K562 (cell line): ENCODE results near the gene PKDCC. TPM values are rescaled to one million over a fixed set of nuclear protein-coding genes. Genes with fewer than 3 reads are reported as not detected.

Experiments used
- AFF4 ChIP-seq: sonication (generic); formaldehyde crosslinking; IDR thresholded peaks from 2 replicates; pipeline ENCODE4 v1.8.0; 2023; ENCODE audit warnings: mild to moderate bottlenecking, missing genetic modification reagents
- MTA1 ChIP-seq: fragments of 450-650 bp; IDR thresholded peaks from 2 replicates; pipeline ENCODE4 v1.6.1; 2017; ENCODE audit warnings: borderline replicate concordance
- PHB ChIP-seq: fragments of 250-450 bp; sonication (Bioruptor Pico); IDR thresholded peaks from 2 replicates; pipeline ENCODE4 v1.5.0; 2021
- ZNF699 ChIP-seq: fragments of 250-450 bp; sonication (Bioruptor Pico); IDR thresholded peaks from 2 replicates; pipeline ENCODE4 v1.8.0; 2021; ENCODE audit warnings: mild to moderate bottlenecking, moderate library complexity; ENCODE audit not compliant: insufficient replicate concordance
- polyA plus RNA-seq, 8 experiments: library from polyadenylated mRNA; depleted of rRNA in 4 of 8; stranded (reverse) in 5 of 8; unstranded in 3 of 8; fragments of >200 nt; fragmentation: Nextera tagmentation in 2 of 8; fragmentation: Illumina TruSeq in 1 of 8; extraction: Ambion mirVana in 2 of 8; extraction: Trizol in 1 of 8; gene quantifications; 2 replicates each; pipeline versions ENCODE4 v1.2.1 to v1.2.3, GENCODE V29; 2011 to 2014; ENCODE audit warnings: inconsistent platforms in 1 of 8, missing spikeins in 1 of 8
- total RNA-seq, 7 experiments: library from RNA; depleted of rRNA in 6 of 7; stranded (reverse); fragments of >200 nt in 6 of 7; fragmentation: Illumina TruSeq in 2 of 7; extraction: Trizol in 2 of 7; gene quantifications; 2 replicates each; pipeline versions ENCODE4 v1.2.1 to v1.2.3, GENCODE V29; 2011 to 2021; ENCODE audit warnings: low replicate concordance in 1 of 7
- TF ChIP-seq, protein P1 (sequence below): fragments of 450-650 bp; IDR thresholded peaks from 2 replicates; pipeline ENCODE4 v1.6.1; 2016; ENCODE audit warnings: mild to moderate bottlenecking, moderate library complexity

Gene PKDCC
- total and polyA plus RNA-seq, 9 of the 15 experiments (the other 6 are each of a cell fraction or from before 2014, with no cell fraction given): 0.62 to 14.8 (median 1.3) TPM; not detected in 2

- TF ChIP-seq AFF4 (CRISPR knock-in tag) (no peak), MTA1 (no peak), PHB (CRISPR knock-in tag) (no peak), ZNF699 (CRISPR knock-in tag) (no peak)
- TF ChIP-seq, protein P1, sequence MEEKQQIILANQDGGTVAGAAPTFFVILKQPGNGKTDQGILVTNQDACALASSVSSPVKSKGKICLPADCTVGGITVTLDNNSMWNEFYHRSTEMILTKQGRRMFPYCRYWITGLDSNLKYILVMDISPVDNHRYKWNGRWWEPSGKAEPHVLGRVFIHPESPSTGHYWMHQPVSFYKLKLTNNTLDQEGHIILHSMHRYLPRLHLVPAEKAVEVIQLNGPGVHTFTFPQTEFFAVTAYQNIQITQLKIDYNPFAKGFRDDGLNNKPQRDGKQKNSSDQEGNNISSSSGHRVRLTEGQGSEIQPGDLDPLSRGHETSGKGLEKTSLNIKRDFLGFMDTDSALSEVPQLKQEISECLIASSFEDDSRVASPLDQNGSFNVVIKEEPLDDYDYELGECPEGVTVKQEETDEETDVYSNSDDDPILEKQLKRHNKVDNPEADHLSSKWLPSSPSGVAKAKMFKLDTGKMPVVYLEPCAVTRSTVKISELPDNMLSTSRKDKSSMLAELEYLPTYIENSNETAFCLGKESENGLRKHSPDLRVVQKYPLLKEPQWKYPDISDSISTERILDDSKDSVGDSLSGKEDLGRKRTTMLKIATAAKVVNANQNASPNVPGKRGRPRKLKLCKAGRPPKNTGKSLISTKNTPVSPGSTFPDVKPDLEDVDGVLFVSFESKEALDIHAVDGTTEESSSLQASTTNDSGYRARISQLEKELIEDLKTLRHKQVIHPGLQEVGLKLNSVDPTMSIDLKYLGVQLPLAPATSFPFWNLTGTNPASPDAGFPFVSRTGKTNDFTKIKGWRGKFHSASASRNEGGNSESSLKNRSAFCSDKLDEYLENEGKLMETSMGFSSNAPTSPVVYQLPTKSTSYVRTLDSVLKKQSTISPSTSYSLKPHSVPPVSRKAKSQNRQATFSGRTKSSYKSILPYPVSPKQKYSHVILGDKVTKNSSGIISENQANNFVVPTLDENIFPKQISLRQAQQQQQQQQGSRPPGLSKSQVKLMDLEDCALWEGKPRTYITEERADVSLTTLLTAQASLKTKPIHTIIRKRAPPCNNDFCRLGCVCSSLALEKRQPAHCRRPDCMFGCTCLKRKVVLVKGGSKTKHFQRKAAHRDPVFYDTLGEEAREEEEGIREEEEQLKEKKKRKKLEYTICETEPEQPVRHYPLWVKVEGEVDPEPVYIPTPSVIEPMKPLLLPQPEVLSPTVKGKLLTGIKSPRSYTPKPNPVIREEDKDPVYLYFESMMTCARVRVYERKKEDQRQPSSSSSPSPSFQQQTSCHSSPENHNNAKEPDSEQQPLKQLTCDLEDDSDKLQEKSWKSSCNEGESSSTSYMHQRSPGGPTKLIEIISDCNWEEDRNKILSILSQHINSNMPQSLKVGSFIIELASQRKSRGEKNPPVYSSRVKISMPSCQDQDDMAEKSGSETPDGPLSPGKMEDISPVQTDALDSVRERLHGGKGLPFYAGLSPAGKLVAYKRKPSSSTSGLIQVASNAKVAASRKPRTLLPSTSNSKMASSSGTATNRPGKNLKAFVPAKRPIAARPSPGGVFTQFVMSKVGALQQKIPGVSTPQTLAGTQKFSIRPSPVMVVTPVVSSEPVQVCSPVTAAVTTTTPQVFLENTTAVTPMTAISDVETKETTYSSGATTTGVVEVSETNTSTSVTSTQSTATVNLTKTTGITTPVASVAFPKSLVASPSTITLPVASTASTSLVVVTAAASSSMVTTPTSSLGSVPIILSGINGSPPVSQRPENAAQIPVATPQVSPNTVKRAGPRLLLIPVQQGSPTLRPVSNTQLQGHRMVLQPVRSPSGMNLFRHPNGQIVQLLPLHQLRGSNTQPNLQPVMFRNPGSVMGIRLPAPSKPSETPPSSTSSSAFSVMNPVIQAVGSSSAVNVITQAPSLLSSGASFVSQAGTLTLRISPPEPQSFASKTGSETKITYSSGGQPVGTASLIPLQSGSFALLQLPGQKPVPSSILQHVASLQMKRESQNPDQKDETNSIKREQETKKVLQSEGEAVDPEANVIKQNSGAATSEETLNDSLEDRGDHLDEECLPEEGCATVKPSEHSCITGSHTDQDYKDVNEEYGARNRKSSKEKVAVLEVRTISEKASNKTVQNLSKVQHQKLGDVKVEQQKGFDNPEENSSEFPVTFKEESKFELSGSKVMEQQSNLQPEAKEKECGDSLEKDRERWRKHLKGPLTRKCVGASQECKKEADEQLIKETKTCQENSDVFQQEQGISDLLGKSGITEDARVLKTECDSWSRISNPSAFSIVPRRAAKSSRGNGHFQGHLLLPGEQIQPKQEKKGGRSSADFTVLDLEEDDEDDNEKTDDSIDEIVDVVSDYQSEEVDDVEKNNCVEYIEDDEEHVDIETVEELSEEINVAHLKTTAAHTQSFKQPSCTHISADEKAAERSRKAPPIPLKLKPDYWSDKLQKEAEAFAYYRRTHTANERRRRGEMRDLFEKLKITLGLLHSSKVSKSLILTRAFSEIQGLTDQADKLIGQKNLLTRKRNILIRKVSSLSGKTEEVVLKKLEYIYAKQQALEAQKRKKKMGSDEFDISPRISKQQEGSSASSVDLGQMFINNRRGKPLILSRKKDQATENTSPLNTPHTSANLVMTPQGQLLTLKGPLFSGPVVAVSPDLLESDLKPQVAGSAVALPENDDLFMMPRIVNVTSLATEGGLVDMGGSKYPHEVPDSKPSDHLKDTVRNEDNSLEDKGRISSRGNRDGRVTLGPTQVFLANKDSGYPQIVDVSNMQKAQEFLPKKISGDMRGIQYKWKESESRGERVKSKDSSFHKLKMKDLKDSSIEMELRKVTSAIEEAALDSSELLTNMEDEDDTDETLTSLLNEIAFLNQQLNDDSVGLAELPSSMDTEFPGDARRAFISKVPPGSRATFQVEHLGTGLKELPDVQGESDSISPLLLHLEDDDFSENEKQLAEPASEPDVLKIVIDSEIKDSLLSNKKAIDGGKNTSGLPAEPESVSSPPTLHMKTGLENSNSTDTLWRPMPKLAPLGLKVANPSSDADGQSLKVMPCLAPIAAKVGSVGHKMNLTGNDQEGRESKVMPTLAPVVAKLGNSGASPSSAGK: no peak
These were observed 28.8 kb downstream of the PKDCC start (continued) for GRCh38 chr2:42076357-42077225.
